GM12875 (cell line): ENCODE data around the gene TAF1B.
A peak's percentile ranks its signal among the peaks of the same experiment; 100 is the strongest.

Source experiments
- H3K4me3 ChIP-seq: one replicate; pipeline ENCODE4 v1.5.1; 2011; ENCODE audit warnings: low read depth, low read length, control low read depth
- CTCF ChIP-seq: IDR thresholded peaks from 2 replicates; pipeline ENCODE4 v1.5.1; 2011; ENCODE audit warnings: low read depth, mild to moderate bottlenecking, control low read depth, inconsistent platforms, low read length, moderate library complexity, borderline replicate concordance; ENCODE audit not compliant: insufficient read depth

Gene TAF1B

GRCh38 chr2:9799011-9799596 lies 44.2 kb upstream of the TAF1B start:
- no peak for TF ChIP-seq CTCF
- H3K4me3 ChIP-seq, result no peak overlapping the region

- TF ChIP-seq CTCF, result peak; percentile 100
- H3K4me3 ChIP-seq, result no peak overlapping the region
Measured at GRCh38 chr2:9799729-9800632, 43.3 kb upstream of the TAF1B start.

GRCh38 chr2:9800639-9800974 lies 42.7 kb upstream of the TAF1B start:
- no peak overlapping the region for H3K4me3 ChIP-seq
- no peak for TF ChIP-seq CTCF

GRCh38 chr2:9800975-9801726 lies 42.1 kb upstream of the TAF1B start:
- TF ChIP-seq CTCF, result no peak
- no peak overlapping the region for H3K4me3 ChIP-seq

GRCh38 chr2:9802576-9802993 lies 40.7 kb upstream of the TAF1B start:
- no peak overlapping the region for H3K4me3 ChIP-seq
- TF ChIP-seq CTCF, result no peak

- no peak overlapping the region for H3K4me3 ChIP-seq
- no peak for TF ChIP-seq CTCF
Measured at GRCh38 chr2:9803023-9803805, 40.1 kb upstream of the TAF1B start.
